ENCODE data around the gene TXNDC9.
"Not testable (repeated sequence)": the region's sequence is repeated elsewhere in the genome, so short reads cannot be mapped to it uniquely, and the experiment has no call there.

TXNDC9 gene

DNA sequence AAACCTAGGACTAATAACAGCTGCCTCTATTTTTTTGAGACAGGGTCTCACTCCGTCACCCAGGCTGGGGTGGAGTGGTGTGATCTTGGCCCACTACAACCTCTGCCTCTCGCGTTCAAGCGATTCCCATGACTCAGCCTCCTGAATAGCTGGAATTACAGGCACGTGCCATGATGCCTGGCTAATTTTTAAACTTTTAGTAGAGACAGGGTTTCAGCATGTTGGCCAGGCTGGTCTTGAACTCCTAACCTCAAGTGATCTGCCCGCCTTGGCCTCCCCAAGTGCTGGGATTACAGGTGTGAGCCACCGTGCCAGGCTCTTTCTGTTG is 18.3 kb downstream of the TXNDC9 start:
- DNase-seq, result not testable (repeated sequence)

DNA sequence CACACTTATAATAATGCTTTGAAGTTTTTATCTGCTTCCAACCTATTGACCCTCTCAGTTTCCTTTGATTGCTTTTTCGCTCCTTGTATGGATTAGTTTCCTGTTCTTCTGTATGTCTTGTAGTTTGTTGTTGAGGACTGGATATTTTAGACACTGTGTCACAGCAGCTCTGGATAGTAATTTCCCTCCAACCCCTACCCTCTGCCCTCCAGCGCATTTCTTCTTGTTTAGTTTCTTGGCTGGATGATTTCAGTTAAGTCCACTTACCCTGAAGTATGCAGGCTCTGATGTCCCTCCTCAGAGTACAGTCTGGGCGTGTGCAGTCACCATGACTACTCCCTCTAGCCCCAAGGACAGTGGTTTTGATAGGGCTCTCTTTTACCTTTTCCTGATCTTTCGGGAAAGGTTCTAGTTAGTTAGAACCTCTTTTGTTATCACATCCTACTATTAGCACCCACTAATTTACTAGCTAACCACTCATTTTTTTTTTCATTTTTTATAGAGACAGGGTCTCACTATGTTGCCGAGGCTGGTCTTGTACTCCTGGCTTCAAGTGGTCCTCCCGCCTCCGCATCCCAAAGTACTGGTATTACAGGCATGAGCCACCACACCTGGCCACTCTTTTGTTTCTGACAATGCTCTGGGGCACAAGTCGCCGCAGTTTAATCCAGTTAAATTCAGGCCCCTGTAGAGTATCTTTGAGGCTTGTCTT is 18.8 kb downstream of the TXNDC9 start:
- DNase-seq, result no peak

DNA sequence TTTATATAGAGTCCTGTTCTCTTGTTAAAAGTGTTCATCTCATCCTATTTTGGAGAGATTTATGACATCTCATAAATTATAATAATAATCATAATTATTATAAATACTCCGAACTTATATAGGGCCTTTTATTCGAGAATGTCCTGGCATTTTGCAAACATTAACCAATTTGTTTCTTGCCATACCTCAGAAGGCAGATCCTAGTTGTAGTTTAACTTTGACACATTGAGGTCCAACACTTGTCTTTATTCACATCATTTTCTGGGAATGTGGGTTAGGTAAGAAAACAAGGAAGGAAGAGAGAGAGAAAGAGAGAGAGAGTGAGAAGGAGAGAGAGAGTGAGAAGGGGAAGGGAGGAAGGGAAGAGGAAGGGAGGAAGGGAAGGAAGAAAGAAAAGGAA is 35.0 kb downstream of the TXNDC9 start, which contains the start of gene LYG1:
Gene LYG1 (minus strand): TSS at position 101 of the 400 bp plus-strand sequence. CDS start 5,527 bp downstream, outside the sequence.
- DNase-seq, result not testable (repeated sequence)

DNA sequence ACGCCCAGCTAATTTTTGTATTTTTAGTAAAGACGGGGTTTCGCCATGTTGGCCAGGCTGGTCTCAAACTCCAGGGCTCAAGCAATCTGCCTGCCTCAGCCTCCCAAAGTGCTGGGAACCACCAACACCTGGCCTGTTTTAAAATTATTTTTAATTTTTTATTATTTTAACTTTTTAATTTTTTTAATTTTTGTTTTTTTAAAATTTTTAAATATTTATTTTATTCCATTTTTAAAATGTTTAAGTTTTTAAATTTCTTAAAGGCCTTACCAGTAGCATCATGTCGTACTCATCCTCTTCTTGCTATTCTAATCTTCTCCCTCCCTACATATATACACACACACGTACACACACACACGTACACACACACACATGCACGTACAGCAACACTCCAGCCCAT is 36.6 kb downstream of the TXNDC9 start:
- DNase-seq, result no peak

DNA sequence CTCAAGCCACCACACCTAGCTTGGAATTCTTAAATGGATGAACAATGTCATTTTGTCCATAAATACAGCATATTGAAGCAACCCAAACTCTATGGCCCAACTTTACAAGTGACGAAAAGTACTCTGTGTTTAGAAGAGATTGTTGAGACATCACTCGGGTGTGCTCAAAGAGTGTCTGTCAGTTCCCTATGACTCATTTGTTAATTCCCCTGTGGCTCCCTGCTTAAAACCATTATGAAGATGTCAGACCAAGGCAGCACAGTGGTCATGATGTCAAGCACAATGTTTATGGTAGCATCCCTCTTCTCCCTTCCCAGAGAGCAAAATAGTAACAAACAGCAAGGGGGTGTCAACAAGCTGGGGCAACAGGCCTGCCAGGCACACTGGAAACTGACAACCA is 38.1 kb downstream of the TXNDC9 start:
- DNase-seq, result no peak

DNA sequence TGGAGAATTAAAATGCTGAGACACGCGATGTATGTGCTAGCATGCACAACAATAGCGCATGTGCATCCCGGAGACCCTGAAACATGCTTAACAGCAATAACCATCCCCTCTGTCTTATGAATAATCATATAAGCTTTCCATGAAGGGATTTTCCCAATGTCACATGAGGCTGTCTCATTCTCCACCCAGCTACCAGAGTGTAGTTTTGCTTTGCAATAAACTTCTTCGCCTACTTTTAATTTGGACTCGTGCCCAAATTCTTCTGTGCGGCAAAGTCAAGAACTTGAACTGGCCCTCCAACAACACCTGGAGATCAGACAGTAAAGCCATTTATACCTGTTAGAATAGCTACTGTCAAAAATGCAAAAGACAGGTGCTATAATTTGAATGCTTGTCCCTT is 50.6 kb downstream of the TXNDC9 start:
- no peak for DNase-seq

DNA sequence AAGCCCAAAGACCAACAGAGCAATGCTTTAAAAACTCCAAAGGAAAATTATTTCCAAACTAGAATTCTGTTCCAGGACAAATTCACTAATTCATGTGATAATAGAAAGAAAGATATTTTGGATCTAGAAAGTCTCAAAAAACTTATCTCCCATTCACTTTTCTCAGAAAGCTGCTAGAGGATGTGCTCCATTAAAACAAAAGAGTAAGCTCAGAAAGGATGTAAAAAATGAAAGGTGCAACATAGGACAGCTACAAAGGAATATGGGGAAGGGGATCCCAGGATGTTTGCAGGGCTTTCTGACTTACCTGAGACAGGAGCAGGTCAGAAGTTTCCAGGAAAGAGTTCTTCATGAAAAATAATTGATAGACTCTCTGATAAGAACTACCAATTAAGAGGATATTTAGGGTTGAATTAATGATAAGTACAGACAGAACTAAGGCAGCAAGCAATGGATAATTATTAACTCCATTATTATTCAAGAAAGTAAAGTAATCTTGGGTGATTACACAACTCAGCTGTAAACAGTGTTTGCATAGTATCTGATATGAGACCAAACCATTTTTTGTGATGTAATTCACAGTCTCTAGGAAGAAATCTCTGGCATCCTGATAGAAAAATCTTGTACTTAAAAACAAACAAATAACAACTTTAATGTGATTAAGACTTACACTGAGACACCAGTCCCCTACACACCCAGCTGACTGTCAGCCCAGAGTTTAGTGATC is 56.0 kb downstream of the TXNDC9 start:
- no peak for DNase-seq

DNA sequence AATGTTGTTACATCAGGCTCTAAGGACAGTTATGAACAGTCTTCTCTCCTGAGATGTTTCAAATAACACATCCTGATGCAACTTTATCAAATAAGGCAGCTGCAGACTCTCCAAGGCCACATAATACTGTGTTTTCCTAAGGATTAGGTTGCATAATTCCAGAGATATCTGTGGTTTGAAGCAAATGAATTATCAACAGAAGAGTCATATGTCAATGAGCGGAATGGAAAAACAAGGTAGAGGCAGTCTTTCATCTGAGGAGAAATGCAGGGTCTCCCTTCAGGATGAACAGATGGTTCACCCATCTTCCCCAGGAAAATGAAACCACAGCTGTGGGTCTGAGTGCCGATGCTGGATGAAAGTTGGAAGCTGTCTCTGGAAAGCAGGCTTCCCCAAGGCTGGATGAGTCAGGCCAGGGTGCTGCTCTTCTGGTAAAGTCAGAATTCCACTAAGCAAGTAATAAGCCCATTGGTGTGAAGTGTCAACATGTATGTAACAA is 57.3 kb downstream of the TXNDC9 start:
- DNase-seq, result peak; percentile 25

DNA sequence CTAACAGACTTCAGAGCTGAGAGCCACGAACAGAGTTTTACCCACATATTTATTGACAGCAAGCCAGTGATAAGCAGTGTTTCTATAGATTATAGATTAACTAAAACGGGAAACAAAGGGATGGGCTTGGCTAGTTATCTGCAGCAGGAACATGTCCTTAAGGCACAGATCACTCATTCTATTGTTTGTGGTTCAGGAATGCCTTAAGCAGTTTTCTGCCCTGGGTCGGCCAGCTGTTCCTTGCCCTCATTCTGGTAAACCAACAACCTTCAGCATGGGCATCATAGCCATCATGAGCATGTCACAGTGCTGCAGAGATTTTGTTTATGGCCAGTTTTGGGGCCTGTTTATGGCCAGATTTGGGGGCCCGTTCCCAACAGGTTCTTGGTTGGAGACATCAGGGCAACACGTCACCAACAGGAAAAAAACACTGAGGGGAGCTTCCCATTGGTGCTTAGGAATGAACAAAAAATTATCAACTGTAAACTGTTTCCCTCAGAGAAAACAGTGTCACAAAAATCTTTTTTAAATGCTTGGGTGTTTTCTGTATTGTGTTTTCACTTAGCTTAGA is 57.9 kb downstream of the TXNDC9 start:
- not testable (repeated sequence) for DNase-seq

DNA sequence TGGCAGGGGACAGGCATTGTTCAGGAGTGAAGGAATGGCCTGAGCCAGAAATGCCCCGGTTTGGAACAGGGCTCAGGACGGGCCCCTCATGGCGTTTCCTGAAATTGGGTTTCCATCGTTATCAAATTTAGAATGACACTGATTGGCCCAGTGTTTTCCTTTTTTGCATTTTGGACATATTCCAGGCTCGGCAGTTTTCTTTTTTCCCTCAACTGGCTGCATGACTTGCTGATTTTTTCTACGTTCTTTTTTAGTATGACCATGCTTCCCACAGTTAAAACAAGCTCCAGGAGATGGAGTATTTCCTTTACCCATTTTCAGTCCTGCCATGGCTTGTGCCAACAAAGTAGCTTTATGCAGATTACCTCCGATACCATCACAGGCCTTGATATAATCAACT is 60.3 kb downstream of the TXNDC9 start:
- no peak for DNase-seq

All from T1000 (cell line).